Effector CD4-positive, alpha-beta T cell (primary cell): ENCODE data around the gene HES5.

ENCODE experiments used
- DNase-seq: peaks from one replicate; pipeline ENCODE4 v3.0.0-alpha.2; 2020

The HES5 gene

GRCh38 chr1:2530513-2531361 is 674 bp upstream of the HES5 start:
- DNase-seq: no peak

DNA sequence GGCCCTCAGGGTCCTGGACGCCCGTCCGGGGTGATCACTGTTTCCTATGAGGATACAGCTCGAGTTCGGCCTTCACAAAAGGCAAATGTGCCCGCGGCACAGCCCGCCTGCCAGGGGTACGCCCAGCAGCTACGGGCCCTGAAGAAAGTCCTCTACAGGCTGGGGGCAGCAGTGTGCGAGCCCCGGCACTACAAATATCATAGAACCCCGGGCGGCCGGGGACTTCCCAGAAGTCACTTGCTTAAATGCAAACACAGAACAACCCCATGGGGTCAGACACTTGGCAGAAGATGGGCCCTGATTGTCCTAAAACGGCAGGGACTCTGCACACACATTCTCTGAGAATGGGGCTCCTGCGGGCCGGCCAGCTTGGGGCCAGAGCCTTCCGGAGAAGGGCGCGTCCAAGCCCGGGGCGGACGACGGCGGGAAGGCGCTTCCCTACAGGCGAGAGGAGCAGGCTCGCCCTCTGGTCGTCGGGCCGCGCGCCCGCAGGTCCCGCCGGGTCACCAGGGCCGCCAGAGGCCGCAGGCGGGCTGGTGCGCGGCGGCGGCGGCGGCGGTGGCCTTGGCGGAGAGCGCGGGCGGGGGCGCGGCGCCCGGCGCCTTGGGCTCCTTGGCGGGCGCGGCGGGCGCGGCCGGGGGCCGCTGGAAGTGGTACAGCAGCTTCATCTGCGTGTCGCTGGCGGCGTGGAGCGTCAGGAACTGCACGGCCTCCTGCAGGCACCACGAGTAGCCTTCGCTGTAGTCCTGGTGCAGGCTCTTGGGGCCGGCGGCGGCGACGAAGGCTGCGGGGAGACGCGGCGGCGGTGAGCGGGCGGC is 888 bp downstream of the HES5 start:
- DNase-seq: peak; percentile 29

GRCh38 chr1:2528611-2528965 is 1.5 kb downstream of the HES5 start:
- no peak for DNase-seq

- DNase-seq: no peak
These were observed 2.0 kb downstream of the HES5 start for GRCh38 chr1:2528016-2528415.

DNA sequence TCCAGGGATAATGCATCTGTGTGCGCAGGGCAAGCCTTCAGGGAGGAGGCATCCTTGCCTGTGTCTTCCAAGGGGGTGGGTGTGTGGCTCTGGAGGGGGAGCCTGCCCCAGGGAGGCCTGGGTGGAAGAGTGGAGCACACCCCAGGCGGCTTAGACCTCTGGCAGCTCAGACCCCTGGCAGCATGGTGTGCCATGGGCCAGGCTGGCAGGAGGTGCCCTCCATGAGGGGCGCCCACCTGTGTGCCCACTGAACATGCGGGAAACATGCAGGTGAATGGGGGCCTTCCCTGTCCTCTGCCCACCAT is 2.6 kb downstream of the HES5 start:
- no peak for DNase-seq

DNA sequence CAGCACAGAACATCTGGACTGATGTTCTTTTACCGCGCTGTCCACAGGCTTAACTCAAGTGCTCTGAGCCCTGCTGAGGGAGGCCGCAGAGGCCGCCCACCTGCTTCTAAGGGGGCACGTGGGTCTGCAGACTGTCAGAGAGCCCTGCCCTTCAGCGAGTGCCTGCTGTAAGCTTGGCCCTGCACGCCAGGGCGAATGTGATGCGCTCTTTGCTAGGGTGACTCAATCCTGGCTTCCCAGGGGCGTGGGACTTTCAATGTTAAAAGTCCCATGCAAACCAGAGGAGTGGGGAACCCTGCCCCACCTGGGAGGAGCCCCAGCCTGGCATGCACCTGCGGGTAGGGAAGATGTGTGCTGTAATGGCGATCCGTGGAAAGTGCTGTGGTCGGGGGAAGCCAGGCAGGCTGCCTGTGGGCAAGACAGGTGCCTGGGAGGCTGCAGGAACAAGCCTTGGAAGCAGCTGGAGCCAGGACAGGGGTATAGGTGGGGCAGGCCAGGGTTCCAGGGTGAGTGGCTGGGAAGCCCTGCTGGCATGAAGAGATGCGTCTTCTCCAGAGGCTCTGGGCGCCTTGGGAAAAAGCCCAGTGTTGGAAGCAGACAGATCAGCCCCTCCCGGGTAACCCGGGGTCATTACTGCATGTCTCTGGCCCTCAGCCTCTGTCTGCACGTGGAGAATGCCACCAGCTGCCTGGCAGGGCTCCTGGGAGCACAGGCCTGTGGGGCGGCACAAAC is 3.1 kb downstream of the HES5 start:
- peak; percentile 30 for DNase-seq

DNA sequence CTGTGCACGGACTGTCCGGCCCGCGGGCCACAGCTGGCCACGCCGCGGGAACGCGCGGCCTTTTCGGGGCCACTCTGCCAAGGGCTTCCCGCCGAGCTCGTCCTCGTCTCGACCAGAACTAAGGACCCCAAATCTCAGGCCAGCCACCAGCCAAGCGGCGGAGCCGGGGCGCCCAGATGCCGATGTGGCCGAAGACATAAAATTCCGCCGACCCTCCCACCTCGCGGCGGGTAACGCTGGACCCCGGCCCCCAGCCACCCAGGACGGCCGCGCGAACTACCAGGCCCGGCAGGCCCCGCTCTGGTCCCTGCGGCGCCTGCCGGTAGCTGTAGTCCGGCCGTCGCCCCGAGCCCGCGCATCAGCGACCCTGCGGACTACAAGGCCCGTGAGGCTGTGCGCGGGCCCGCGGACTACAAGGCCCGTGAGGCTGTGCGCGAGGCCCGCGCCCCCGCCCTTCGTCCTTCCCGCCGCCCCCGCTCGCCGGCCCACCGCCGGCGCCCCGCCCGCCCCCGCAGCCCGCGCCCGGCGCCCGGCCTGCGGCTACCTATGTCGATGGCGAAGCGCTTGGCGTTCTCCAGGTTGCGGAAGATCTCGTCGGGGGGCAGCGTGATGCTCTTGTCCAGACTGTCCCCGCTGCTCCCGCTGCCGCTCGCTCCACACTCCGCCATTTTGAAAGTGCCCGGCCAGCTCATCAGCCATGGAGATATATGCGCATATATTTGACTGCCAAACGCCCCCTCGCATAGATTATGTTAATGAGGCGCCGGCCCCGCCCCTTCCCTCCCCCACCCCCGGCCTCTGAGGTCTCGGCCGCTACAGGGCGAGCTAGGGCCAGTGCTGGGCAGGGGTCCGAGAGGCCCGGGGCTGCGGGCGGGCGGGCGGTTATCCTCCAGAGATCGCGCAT is 3.9 kb downstream of the HES5 start, which contains the start of gene PANK4:
PANK4 (minus strand) TSS at position 677 of the 904 bp plus-strand sequence; CDS start at position 668, 9 bp downstream.
- peak; percentile 85 for DNase-seq

GRCh38 chr1:2525572-2525919 is 4.5 kb downstream of the HES5 start:
- DNase-seq: no peak

DNA sequence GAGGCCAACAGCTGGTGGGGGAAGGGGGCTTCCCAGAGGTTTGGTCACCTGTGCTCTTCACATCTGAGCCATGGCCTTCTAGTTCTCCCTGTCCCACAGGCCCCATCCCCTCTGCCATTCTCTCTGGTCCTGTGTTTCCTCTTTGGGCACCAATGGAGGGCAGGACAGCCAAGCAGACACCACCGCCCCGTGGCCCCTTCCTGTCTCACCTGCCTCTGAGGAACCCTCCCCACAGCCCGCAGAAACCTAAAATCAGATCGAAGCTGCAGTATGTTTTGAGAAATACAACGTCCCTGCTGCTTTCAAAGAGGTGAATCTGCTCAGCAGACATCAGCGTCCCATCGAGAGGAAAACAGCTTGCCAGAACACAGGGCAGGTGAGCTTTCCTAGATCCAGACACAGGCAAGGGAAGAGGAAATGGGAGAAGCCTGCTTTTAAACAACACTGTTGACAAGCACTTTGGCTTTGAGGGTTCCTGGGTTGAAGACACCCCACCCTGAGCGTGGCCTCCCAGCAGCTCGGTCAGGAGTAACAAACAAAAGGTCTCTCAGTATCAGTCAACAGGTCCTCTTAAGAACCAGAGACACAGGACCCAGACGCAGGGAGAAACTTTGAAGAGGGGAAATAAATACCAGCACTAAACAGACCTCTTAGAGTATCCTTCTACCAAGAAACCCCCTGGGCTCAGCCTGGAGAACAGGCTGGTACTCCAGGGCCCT is 6.0 kb downstream of the HES5 start:
- DNase-seq: peak; percentile 33

DNA sequence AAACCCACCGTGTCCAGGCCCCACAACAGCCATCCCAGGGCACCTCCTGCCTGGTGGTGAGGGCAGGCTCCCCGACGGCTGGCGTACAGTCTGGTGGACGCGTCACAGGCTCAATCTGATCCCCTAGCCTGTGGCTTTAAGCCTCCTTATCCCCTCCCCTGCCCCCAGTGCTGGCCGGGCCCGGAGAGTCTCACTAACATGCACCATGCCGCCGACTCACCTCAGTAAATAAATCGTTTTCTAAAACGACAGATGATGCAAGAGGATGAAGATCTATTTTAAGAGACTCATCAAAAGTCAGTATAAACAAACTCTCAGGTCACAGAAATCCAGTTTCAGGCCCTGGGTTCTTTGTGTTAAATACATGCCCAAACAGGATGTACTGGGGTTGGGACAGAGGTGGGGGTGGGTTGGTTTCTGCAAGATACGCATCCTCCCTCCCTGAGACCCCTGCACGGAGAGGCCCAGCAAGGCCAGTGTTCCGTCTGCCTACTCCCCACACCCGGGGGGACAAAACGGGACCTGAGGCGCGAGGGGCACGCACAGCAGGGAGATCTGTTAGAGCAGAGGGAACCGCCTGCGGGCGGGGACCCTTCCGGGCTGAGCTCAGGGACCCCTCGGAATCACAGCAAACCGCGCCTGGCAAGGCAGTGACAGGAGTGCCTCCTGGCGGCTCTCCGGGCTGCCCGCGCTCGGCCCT is 6.7 kb downstream of the HES5 start:
- DNase-seq: no peak

GRCh38 chr1:2522230-2522629 is 7.8 kb downstream of the HES5 start:
- DNase-seq: no peak

GRCh38 chr1:2520806-2521205 is 9.3 kb downstream of the HES5 start:
- DNase-seq: no peak

- no peak for DNase-seq
These were observed 9.9 kb downstream of the HES5 start for GRCh38 chr1:2520206-2520605.

DNA sequence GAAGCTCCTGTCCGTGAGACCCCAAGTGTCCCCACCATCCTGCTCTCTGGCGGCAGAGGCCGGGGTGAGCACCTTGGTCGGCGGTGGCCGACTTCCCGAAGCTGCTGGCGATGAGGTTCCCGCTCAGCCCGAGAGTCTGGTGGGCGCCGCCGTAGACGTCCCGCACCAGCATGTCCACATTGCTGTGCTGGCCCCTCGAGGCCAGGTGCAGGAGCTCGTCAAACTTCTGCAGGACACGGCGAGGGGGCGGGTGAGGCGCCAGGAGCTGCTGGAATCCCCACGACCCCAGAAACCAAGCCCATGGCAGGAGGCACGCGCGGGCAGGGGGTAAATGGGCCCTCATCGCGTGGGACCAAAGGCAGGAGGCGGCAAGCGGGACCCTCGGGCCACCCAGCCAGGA is 10.3 kb downstream of the HES5 start:
- DNase-seq: no peak

DNA sequence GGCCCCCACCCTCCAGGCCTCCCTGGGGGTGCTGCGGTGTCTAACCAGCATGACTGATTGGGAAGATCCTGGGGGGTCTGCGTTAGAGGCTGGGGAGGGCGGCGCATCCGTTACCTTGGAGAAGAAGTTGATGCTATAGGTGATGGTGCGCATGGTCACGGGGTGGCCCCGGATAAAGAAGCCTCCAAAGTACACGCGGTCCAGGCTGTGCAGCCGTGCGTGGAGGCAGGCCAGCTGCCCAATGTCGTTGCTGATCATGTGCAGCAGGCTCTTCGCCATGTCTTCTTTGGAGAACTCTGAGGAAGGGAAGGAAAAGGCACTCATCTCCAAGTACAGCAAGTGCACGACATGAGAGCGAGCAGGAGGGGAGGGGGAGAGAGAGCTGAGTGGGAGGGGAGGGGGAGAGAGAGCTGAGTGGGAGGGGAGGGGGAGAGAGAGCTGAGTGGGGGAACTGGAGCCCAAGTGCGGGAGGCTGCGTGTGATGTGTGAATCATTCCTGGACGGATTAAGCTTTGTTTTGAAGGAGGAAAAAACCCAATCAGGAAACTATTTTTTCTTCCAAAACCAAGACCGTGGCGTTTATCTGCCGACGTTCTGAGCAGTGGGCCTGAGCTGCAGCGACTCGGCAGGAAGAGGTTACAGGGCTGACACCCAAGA is 10.9 kb downstream of the HES5 start:
- DNase-seq: no peak

GRCh38 chr1:2518528-2518927 is 11.5 kb downstream of the HES5 start:
- DNase-seq: no peak

- no peak for DNase-seq
These were observed 12.1 kb downstream of the HES5 start for GRCh38 chr1:2517966-2518365.

GRCh38 chr1:2516946-2517345 is 13.1 kb downstream of the HES5 start:
- DNase-seq: no peak

GRCh38 chr1:2516124-2516523 is 13.9 kb downstream of the HES5 start:
- no peak for DNase-seq

DNA sequence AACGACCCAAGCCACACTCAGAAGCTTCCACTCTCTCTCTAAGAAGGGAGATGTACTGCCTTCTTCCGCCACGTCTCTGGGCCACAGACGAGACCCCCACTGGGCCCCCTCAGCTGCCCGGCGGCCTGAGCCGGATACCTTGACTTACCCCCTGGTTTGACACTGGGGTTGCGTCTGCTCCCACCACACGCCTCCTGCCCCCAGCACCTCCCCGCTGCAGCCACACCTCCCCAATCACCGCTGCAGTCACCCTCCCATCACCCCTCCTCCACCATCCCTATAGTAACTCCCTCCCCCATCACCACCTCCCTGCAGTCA is 14.3 kb downstream of the HES5 start:
- DNase-seq: no peak
